HG02852 (cell line): ENCODE measurements around the gene GLRA2.
A peak's percentile ranks its signal among the peaks of the same experiment; 100 is the strongest.

Experiments used
- ATAC-seq: cut with Tn5 transposase; IDR thresholded peaks from one replicate; pipeline ENCODE4 v1.9.1; 2021; ENCODE audit warnings: mild to moderate bottlenecking, moderate library complexity; ENCODE audit not compliant: unreplicated experiment

GLRA2 gene

DNA sequence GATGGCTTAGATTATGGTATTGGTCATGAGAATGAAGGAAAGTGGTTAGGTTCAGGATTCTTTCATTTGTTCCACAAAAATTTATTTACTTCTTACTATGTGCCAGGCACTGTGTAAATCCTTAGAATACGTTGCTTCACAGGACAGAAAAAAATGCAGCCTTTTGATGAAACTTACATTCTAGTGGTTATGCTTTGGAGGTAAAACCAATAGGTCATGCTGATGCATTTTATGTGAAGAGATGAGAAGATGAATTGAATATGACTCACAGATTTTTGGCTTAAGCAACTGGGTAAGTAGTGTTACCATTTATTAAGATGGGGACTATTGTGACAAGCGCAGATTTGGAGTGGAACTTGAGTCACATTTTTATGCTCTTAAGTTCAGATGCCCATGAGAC lies 165.3 kb downstream of the GLRA2 start:
- no peak for ATAC-seq

DNA sequence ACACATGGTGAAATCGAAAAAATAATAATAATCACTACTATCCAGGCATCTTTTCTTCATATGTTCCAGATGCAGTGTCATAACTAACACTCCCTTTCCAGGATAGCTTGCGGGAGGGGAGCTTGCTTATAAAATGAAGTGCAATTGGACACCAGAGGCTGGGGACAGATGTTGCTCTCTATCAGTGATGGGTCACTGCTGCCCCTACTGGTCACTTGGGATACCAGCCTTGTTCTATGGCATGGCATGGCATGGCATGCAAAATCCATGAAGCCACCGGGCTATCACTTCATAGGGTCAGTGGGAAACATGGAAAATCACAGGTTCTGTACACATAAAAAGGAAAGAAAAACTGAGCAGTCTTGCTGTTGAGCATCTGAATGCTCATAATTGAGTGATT lies 168.1 kb downstream of the GLRA2 start:
- ATAC-seq: peak; percentile 76

DNA sequence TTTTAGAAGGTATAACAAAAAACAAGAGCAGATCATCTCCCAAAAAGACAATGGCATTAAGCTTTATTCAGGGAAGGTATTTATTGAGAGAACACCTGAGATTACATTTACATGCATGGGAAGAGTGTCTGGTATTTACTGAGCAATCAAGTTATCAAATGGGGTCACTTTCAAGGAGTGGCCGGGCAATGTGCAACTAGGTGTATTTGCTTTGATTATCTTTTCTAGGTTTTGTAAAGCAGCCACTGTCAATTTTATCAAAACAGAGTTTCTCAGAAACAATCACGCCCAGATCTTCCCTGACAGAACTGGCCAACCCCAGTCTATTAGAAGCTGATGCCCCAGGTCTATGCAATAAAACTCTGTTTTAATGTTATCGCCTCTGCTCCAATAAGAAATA lies 169.5 kb downstream of the GLRA2 start:
- no peak for ATAC-seq

DNA sequence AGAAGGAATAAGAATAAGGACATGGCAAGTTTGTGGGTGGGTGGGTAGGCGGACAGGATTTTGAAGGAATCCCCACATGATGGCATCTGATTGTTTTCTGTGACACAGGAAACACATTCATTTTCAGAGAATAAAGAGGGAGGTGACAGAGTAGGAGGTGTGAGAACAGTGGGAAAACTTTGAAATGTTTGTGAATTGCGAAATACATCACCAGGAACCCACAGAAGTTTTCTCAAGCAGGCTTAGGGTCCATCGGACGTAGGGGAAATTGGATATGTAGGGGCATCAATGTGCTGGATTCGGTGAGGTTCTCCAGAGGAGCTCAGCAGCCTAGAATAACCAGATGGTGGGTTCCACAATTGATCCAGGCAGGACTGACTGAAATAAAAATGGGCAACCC lies 171.6 kb downstream of the GLRA2 start:
- no peak for ATAC-seq

DNA sequence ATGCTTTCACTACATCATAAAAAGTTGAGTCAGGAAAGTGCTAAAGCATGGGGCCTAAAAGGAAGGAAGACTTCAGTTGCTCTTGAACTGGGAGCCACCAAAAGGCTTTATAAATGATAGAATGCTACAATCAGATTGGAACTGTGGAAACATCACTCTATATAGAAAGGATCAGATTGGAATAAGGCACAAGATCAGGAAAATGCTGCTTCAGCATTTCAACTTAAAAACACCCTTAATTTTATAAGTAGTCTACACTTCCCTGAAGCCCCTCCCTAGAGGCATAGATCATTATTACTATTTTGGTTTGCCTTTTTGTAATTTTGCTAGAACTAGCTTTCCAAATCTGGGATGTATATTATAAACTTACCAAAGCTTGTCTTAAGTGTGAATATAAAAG lies 172.8 kb downstream of the GLRA2 start:
- no peak for ATAC-seq

DNA sequence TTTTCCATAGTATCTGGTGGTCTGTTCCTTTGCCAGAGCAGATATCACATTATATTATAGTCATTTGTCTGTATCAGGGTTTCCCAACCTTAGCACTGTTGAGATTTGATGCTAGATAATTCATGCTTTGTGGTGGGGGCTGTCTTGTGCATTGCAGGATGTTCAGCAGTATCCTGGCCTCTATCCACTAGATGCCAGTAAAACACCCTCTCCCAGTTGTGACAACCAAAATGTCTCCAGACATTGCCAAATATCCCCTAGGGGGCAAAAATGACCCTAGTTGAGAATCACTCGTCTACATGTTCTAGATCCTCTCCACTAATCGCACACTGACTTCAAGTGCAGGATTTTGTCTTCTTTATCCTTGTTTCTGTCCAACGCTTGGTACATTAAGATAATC lies 182.8 kb downstream of the GLRA2 start:
- ATAC-seq: no peak

DNA sequence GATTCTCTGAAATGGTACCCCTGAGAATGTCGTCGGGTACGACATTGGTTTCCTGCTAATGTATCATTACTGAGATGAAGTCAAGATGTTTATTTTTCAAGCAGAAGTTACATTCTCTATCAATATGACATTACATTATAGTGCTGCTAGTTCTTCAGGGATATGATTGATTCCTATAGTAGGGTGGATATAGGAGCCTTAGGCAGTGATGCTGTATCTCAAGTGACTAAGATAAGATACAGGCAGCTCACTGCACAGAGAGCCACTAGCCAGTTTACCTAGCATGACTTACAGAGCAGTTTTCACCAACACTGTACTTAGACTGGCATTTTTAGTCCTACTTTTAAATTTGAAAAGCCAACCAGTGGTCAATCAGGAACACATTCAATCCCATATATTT lies 188.6 kb downstream of the GLRA2 start:
- ATAC-seq: no peak

DNA sequence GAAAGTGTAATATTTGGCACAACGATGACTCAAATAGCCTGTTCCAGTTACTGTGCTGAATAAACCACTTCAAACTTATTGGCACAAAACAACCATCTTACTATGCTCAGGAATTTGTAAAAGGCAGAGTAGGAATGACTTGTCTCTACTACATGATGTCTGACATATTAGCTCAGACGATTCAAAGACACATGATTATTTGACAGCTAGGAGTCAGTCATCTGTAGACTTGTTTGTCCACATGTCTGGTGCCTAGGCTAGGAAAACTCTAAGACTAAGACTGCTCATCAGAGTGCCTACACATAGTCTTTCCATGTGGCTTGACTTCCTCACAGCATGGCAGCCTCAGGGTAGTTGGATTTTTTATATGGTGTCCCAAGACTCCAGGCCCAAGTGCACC lies 189.1 kb downstream of the GLRA2 start:
- ATAC-seq: no peak

DNA sequence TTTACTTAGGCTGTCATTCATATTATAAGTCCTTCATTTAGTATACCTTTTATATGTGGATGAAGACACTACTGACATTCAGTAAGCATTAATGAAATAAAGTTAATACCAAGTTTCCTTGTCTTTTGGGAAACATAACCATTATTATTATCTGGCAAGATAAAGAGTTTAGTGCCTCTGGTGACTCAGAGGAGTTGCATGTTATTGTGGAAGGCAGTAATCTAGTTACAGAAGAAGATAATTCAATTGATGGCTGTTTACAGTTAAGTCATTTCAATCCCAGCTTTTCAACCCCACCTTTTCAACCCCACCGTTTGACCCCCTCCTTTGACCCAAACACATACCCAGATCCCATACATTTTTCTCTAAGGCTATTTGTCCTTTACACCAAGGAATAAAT lies 199.7 kb downstream of the GLRA2 start:
- ATAC-seq: no peak

DNA sequence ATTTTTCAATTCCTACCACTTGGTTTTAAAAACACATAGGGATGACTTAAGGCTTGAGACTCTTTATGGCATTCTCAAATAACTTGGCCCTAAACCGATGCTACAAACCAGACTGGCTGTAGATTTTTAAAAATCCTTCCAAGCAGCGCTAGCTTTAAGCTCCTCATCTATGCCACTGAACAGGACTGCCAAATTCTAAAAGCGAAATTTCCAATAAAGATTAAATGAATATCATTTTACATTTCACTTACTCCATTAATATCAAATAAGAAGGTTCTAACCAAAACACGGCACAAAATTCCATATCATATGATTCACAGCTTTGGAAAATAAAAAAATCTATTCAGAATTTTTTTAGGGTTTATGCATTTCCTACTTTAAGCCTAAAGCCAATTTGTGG lies 209.3 kb downstream of the GLRA2 start:
- no peak for ATAC-seq

DNA sequence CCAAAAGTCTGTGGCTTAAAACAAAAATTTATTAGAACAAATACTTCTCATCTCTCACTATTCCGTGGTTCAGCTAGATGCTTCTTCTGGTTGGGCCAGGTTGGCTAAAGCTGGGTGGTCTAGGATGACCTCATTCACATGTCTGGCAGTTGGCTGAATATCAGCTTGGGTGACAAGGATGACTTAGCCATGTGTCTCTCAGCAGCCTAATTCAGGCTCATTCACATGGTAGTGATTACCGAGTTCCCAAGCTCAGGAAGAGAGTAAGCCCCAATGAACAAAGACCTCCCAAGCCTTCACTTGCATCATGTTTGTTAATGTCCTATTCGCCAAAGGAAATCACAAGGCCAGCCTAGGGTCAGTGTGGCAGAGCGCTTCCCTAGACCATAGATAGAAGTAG lies 224.1 kb downstream of the GLRA2 start:
- ATAC-seq: no peak

DNA sequence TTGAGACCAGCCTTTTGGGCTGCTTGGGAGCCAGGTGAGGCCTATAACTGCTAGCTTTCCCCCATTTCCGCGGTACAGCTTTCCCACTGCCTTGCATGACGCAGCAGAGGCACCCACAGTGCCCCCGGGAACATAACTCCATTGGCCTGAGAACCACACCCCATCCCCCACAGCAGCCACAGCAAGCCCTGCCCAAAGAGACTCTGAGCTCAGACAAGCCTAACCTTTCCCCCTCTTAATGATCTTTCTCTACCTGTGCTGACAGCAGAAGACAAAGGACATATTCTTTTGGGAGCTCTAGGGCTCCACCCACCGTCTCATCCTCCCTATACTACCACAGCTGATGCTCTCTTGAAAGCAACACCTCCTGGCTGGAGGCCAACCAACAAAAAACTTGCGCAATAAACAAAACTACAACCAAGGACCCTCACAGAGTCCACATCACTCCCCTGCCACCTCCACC lies 228.7 kb downstream of the GLRA2 start:
- ATAC-seq: no peak

DNA sequence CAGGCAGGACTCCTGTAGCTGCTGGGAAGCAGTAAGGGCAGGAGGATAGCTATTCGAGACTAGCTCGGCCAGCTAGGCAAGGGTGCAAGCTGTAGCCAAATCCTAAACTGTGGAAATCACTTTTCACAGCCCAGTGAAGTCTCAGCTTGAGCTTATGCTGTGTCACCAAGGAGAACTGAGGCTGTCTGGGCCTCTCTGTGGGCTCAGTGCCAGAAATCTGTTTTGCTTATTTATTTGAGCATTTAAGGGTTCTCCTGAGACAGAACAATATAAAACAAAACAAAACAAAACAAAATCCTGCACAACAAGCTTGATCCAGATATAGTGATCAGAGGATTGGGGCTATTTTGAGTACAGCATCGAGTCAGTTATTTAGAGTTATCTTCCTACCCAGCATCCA lies 246.1 kb downstream of the GLRA2 start:
- no peak for ATAC-seq

DNA sequence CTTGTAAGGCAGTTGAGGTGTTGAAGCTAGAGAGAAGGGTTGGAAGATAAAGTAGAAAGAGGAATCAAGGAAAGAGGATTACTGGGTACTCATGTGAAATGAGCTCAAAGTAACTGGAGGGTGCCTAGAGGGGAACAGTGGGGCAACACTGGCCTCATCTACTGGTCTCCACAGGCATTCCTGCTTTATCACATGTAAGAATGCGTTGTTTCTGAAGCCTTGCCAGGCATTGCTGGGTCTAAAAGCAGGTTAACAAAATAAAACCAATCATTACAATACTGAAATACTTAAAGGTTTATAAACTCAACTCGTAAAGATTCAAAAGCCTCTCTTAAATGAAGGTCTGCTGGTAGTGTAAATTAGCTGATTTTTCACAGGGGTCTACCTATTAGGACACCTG lies 247.6 kb downstream of the GLRA2 start:
- no peak for ATAC-seq

DNA sequence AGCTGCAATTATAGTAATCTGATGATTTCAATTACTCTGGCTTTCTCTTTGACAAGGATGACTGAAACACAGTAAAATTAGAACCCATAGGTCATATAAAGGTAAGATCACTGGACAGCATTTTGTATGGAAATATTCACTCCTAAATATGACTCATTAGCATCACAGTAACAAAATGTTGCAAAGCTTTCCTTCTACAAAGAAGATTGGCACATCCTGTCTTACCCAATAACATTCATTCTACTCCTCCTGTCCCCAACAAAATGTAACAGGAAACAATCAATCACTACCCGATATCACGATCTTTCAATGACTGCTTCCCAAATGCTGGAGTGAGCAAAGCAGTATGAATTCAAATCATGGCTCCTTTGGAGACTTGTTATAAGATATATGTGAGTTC lies 248.2 kb downstream of the GLRA2 start:
- no peak for ATAC-seq

DNA sequence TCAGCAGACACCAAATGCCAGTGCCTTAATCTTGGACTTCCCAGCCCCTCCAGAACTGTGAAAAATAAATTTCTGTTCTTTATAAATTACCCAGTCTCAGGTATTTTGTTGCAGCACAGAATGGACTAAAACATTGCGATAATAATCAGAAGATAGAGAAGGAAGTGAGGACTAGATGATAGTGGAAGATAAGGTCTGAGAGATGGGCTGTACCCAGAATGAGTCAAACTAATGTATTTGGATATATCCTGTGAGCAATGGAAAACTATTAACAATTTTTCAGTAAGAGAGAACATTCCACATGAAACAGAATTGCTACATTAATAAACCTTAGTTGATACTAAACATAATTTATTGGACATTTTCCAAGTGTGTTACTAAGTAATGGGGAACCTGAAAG lies 250.2 kb downstream of the GLRA2 start:
- ATAC-seq: no peak
